Right lobe of liver (tissue), 4 donors: ENCODE measurements around the gene HTR5A.

Experiments
- POLR2A ChIP-seq: fragments of 450-650 bp; IDR thresholded peaks from one replicate; pipeline ENCODE4 v1.6.1; 2017; ENCODE audit warnings: antibody characterized with exemption, mild to moderate bottlenecking
- TF ChIP-seq, protein P1 (sequence below), 4 donors: fragments of 200-600 bp in 3 of 4; fragments of 450-650 bp in 1 of 4; IDR thresholded peaks; one replicate each; pipeline versions ENCODE4 v1.5.1 to v1.8.0; 2016 to 2022; ENCODE audit warnings: antibody characterized with exemption in 4 of 4, mild to moderate bottlenecking in 2 of 4
- donor health status: DM: no; HTN: no; CAD: no.
- donor health status: DM: no; HTN: no; CAD: no.
- donor health status: DM: no; HTN: yes; CAD: no.

DNA sequence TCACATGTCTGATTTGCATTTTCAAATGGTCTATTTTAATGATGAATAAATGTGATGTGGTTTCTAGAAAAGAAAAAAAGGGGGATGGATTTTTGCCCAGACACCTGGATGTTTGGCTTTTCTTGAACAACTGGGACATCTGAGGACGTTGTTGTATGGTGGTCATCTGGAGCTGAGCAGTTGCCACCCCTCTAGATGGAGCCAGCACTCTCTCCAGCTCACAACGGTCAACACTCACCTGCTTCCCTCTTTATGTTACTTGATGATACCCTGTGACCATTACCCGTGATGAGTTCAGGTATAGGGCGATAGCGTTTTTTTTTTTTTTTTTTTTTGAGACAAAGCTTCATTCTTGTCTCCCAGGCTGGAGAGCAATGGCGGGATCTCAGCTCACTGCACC, 37.1 kb upstream of the HTR5A start:
- TF ChIP-seq, protein P1, sequence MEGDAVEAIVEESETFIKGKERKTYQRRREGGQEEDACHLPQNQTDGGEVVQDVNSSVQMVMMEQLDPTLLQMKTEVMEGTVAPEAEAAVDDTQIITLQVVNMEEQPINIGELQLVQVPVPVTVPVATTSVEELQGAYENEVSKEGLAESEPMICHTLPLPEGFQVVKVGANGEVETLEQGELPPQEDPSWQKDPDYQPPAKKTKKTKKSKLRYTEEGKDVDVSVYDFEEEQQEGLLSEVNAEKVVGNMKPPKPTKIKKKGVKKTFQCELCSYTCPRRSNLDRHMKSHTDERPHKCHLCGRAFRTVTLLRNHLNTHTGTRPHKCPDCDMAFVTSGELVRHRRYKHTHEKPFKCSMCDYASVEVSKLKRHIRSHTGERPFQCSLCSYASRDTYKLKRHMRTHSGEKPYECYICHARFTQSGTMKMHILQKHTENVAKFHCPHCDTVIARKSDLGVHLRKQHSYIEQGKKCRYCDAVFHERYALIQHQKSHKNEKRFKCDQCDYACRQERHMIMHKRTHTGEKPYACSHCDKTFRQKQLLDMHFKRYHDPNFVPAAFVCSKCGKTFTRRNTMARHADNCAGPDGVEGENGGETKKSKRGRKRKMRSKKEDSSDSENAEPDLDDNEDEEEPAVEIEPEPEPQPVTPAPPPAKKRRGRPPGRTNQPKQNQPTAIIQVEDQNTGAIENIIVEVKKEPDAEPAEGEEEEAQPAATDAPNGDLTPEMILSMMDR (IDR thresholded peaks at IDR 0.05), result no peak
- no peak for TF ChIP-seq POLR2A
